Measurements from ENCODE around the gene ADAMTS12.
"Not testable (repeated sequence)": the region's sequence is repeated elsewhere in the genome, so short reads cannot be mapped to it uniquely, and the experiment has no call there.

Gene ADAMTS12

GRCh38 chr5:33914844-33915243, 23.1 kb upstream of the ADAMTS12 start:
- not testable (repeated sequence) for DNase-seq (ENCODE audit: low read depth in 3 of 3, low spot score in 1 of 3)

- DNase-seq (ENCODE audit: low read depth in 3 of 3, low spot score in 1 of 3) = not testable (repeated sequence)
Measured at GRCh38 chr5:33906248-33906647, 14.5 kb upstream of the ADAMTS12 start.

GRCh38 chr5:33905381-33905780, 13.6 kb upstream of the ADAMTS12 start:
- no peak for DNase-seq (ENCODE audit: low read depth in 3 of 3, low spot score in 1 of 3)

- no peak for DNase-seq (ENCODE audit: low read depth in 3 of 3, low spot score in 1 of 3)
Measured at GRCh38 chr5:33903118-33903517, 11.3 kb upstream of the ADAMTS12 start.

- DNase-seq (ENCODE audit: low read depth in 3 of 3, low spot score in 1 of 3) = no peak
Measured at GRCh38 chr5:33901156-33901555, 9.4 kb upstream of the ADAMTS12 start.

GRCh38 chr5:33894566-33894965, 2.8 kb upstream of the ADAMTS12 start:
- DNase-seq (ENCODE audit: low read depth in 3 of 3, low spot score in 1 of 3) = no peak

- DNase-seq (ENCODE audit: low read depth in 3 of 3, low spot score in 1 of 3) = no peak
Measured at GRCh38 chr5:33892620-33893137, 889 bp upstream of the ADAMTS12 start.

GRCh38 chr5:33891446-33891787, 373 bp downstream of the ADAMTS12 start:
- no peak for DNase-seq (ENCODE audit: low read depth in 3 of 3, low spot score in 1 of 3)

- DNase-seq (ENCODE audit: low read depth in 3 of 3, low spot score in 1 of 3) = no peak
Measured at GRCh38 chr5:33890131-33891032, 1.4 kb downstream of the ADAMTS12 start.

GRCh38 chr5:33888587-33888986, 3.2 kb downstream of the ADAMTS12 start:
- no peak for DNase-seq (ENCODE audit: low read depth in 3 of 3, low spot score in 1 of 3)

GRCh38 chr5:33887268-33887667, 4.5 kb downstream of the ADAMTS12 start:
- no peak for DNase-seq (ENCODE audit: low read depth in 3 of 3, low spot score in 1 of 3)

- DNase-seq (ENCODE audit: low read depth in 3 of 3, low spot score in 1 of 3) = no peak
Measured at GRCh38 chr5:33886283-33886682, 5.5 kb downstream of the ADAMTS12 start.

- no peak for DNase-seq (ENCODE audit: low read depth in 3 of 3, low spot score in 1 of 3)
Measured at GRCh38 chr5:33885679-33886078, 6.1 kb downstream of the ADAMTS12 start.

GRCh38 chr5:33883482-33883881, 8.3 kb downstream of the ADAMTS12 start:
- no peak for DNase-seq (ENCODE audit: low read depth in 3 of 3, low spot score in 1 of 3)

- DNase-seq (ENCODE audit: low read depth in 3 of 3, low spot score in 1 of 3) = no peak
Measured at GRCh38 chr5:33880319-33880718, 11.5 kb downstream of the ADAMTS12 start.

- no peak for DNase-seq (ENCODE audit: low read depth in 3 of 3, low spot score in 1 of 3)
Measured at GRCh38 chr5:33877449-33877848, 14.3 kb downstream of the ADAMTS12 start.

- no peak for DNase-seq (ENCODE audit: low read depth in 3 of 3, low spot score in 1 of 3)
Measured at GRCh38 chr5:33867241-33867640, 24.5 kb downstream of the ADAMTS12 start.

- not testable (repeated sequence) for DNase-seq (ENCODE audit: low read depth in 3 of 3, low spot score in 1 of 3)
Measured at GRCh38 chr5:33859177-33859576, 32.6 kb downstream of the ADAMTS12 start.

- DNase-seq (ENCODE audit: low read depth in 3 of 3, low spot score in 1 of 3) = no peak
Measured at GRCh38 chr5:33857037-33857436, 34.8 kb downstream of the ADAMTS12 start.

- no peak for DNase-seq (ENCODE audit: low read depth in 3 of 3, low spot score in 1 of 3)
Measured at GRCh38 chr5:33855396-33855795, 36.4 kb downstream of the ADAMTS12 start.

- DNase-seq (ENCODE audit: low read depth in 3 of 3, low spot score in 1 of 3) = no peak
Measured at GRCh38 chr5:33854733-33855151, 37.0 kb downstream of the ADAMTS12 start.

- no peak for DNase-seq (ENCODE audit: low read depth in 3 of 3, low spot score in 1 of 3)
Measured at GRCh38 chr5:33852837-33853236, 39.0 kb downstream of the ADAMTS12 start.

- no peak for DNase-seq (ENCODE audit: low read depth in 3 of 3, low spot score in 1 of 3)
Measured at GRCh38 chr5:33852319-33852718, 39.5 kb downstream of the ADAMTS12 start.

Data from stimulated activated CD4-positive, alpha-beta T cell treated with anti-CD3 and anti-CD28 coated beads, TNF-alpha, amount 100 ng/mL, for 1 hour (primary cell).